HL-60 (cell line): ENCODE results near the gene NBPF1.
"Not testable (repeated sequence)": the region's sequence is repeated elsewhere in the genome, so short reads cannot be mapped to it uniquely, and the experiment has no call there.

Source experiments
- CTCF ChIP-seq: IDR thresholded peaks from one replicate; pipeline ENCODE4 v1.5.1; 2011; ENCODE audit warnings: low read length, control low read depth, inconsistent platforms; ENCODE audit not compliant: insufficient read depth
- GABPA ChIP-seq: IDR thresholded peaks from 2 replicates; pipeline ENCODE4 v1.6.1; 2012; ENCODE audit warnings: low read depth
- POLR2AphosphoS5 ChIP-seq: IDR thresholded peaks from 2 replicates; pipeline ENCODE4 v1.6.1; 2012; ENCODE audit warnings: low read depth
- SPI1 ChIP-seq: IDR thresholded peaks from 2 replicates; pipeline ENCODE4 v1.6.1; 2012; ENCODE audit warnings: low read depth, mild to moderate bottlenecking, borderline replicate concordance
- TF ChIP-seq, protein P1 (sequence below): IDR thresholded peaks from 2 replicates; pipeline ENCODE4 v1.6.1; 2012; ENCODE audit warnings: low read depth; ENCODE audit not compliant: insufficient replicate concordance

GRCh38 chr1:16645271-16646060 is 32.1 kb upstream of the NBPF1 start:
- not testable (repeated sequence) for TF ChIP-seq CTCF, POLR2AphosphoS5, SPI1, GABPA
- TF ChIP-seq, protein P1, sequence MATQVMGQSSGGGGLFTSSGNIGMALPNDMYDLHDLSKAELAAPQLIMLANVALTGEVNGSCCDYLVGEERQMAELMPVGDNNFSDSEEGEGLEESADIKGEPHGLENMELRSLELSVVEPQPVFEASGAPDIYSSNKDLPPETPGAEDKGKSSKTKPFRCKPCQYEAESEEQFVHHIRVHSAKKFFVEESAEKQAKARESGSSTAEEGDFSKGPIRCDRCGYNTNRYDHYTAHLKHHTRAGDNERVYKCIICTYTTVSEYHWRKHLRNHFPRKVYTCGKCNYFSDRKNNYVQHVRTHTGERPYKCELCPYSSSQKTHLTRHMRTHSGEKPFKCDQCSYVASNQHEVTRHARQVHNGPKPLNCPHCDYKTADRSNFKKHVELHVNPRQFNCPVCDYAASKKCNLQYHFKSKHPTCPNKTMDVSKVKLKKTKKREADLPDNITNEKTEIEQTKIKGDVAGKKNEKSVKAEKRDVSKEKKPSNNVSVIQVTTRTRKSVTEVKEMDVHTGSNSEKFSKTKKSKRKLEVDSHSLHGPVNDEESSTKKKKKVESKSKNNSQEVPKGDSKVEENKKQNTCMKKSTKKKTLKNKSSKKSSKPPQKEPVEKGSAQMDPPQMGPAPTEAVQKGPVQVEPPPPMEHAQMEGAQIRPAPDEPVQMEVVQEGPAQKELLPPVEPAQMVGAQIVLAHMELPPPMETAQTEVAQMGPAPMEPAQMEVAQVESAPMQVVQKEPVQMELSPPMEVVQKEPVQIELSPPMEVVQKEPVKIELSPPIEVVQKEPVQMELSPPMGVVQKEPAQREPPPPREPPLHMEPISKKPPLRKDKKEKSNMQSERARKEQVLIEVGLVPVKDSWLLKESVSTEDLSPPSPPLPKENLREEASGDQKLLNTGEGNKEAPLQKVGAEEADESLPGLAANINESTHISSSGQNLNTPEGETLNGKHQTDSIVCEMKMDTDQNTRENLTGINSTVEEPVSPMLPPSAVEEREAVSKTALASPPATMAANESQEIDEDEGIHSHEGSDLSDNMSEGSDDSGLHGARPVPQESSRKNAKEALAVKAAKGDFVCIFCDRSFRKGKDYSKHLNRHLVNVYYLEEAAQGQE: not testable (repeated sequence)
